AG09309 (cell line): ENCODE data around the gene AMN.
A peak's percentile ranks its signal among the peaks of the same experiment; 100 is the strongest.
"Not testable (repeated sequence)": the region's sequence is repeated elsewhere in the genome, so short reads cannot be mapped to it uniquely, and the experiment has no call there.

Source experiments
- DNase-seq: peaks from one replicate; pipeline ENCODE4 v3.0.0-alpha.2; 2010; ENCODE audit warnings: low read depth
- H3K4me3 ChIP-seq: 2 replicates; pipeline ENCODE4 v1.5.1; 2011; ENCODE audit warnings: mild to moderate bottlenecking, low read depth, low read length, moderate library complexity; ENCODE audit not compliant: control insufficient read depth
- TF ChIP-seq, protein P1 (sequence below): IDR thresholded peaks from 2 replicates; pipeline ENCODE4 v1.5.1; 2011; ENCODE audit warnings: mild to moderate bottlenecking, low read depth, low read length, inconsistent platforms; ENCODE audit not compliant: insufficient read depth, control insufficient read depth; ENCODE audit errors: missing control alignments

Gene AMN

DNA sequence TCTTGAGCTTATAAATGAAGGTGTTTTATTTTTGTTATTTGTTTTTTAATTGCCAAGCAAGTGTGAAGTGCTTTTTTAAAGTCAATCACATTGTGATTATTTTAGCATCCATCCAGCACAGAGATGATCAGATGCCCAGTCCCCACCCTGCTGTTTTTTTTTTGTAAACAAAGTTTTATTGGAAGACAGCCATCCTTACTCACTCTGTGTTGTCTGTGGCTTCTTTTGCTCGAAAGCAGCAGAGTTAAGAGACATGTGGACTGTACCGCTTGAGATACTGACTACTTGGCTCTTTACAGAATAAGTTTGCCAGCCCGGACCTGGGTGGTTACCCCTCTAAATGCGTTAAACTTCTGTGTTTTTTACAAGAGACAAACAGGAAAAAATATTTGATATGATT, 30.9 kb upstream of the AMN start:
- TF ChIP-seq, protein P1, sequence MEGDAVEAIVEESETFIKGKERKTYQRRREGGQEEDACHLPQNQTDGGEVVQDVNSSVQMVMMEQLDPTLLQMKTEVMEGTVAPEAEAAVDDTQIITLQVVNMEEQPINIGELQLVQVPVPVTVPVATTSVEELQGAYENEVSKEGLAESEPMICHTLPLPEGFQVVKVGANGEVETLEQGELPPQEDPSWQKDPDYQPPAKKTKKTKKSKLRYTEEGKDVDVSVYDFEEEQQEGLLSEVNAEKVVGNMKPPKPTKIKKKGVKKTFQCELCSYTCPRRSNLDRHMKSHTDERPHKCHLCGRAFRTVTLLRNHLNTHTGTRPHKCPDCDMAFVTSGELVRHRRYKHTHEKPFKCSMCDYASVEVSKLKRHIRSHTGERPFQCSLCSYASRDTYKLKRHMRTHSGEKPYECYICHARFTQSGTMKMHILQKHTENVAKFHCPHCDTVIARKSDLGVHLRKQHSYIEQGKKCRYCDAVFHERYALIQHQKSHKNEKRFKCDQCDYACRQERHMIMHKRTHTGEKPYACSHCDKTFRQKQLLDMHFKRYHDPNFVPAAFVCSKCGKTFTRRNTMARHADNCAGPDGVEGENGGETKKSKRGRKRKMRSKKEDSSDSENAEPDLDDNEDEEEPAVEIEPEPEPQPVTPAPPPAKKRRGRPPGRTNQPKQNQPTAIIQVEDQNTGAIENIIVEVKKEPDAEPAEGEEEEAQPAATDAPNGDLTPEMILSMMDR = no peak
- H3K4me3 ChIP-seq = no peak overlapping the region
- no peak for DNase-seq

DNA sequence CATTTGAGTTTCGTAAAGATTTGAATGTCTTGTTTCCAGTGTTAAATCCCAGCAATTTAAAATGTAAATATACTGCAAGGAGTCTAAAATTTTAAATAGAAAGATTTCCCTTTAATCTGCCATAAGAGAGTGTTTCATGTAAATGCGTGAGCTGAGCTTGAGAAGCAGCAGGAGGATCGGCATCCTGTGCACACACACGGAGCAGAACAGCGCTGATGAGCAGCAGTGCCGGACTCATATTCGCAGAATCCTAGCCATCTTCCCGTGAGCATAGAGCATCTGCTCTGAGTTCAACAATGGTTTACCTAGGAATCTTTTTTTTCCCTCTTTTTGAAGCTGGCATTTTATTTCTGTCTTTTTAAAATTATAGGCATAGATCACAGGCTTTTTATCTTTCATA, 29.8 kb upstream of the AMN start:
- DNase-seq = no peak
- TF ChIP-seq, protein P1 = no peak
- no peak overlapping the region for H3K4me3 ChIP-seq

DNA sequence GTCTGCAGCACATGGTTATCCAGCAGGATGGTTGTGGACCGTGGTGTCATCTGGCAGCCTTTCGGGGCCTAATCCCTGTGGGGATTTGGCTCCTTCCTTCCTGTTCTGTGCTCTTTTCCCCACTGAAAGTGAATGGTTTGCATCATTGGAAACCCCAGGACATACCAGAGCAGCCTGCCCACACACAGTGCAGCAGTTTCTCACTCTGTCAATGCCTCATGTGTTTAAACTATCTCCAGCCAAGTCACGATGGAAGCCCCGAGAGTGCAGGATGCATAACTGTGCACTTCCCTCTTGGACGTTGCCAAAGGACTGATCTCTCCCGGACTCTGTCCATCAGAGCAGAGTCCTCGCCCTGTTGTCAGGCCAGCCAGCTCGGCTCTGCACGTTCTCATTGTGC, 29.0 kb upstream of the AMN start:
- peak; percentile 73 for DNase-seq
- TF ChIP-seq, protein P1 = no peak
- no peak overlapping the region for H3K4me3 ChIP-seq

DNA sequence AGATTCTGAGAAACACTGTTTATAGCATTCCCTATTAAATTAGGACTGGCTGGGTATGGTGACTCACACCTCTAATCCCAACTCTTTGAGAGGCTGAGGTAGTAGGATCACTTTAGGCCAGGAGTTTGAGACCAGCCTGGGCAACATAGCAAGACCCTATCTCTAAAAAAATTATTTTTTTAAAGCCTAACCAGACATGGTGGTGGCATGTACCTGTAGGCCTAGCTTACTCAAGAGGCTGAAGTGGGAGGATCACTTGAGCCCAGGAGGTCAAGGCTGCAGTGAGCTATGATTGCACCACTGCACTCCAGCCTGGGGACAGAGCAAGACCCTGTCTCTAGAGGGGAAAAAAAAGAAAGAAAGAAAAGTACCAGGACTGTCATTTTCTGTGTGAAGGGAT, 25.7 kb upstream of the AMN start:
- not testable (repeated sequence) for DNase-seq, H3K4me3 ChIP-seq

DNA sequence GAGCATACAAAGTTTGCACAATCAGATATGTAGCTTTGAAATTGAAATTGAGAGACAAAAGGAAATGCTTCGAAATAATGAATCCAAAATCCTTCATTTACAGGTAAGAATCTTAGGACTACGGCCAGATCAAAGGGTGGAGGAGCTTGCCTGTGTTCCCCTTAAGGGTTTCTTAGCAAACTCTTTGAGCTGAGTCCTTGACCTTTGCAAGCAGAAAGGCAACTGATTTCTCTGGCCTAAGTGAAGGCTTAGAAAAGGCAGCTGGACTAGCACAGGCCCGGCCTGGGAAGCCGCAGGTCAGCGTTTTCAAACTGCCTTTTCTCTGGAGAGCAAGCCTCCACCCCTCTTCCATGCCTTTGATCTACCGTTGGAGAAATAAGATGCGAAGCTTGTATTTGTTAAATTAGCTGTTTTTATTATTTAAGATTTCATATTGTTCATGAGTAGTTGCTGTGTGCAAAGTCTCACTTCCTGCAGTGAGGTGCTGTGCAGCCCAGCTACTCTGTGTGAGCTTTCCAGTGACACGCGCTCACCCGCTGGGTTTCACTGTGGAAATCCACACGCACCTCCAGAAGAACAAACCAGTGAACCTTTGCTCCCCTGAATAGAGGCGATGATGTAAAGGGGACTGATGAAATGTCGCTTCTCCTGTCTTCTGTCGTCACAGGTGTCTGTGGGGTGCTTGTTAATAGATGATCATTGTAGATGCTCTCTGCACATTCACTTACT, 25.0 kb upstream of the AMN start:
- TF ChIP-seq, protein P1 = no peak
- no peak for DNase-seq
- no peak overlapping the region for H3K4me3 ChIP-seq

DNA sequence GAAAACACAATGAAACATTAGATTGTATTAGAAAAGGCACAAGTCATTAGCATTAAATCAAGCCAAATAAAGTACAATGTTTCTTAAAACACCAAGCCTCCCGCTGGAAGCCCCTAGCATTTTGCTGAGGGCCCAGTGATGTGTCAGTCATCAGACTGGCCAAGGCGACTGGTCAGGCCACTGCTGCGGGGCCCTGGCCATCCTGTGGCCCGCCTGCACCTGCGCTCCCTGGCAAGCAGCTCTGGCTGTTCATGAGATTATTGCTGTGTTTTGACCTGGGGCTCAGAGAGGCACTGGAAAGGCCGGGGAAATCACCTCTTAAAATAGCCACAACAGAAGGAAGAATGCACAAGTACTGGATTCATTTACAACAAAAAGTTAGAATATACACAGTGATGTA, 24.2 kb upstream of the AMN start:
- DNase-seq = no peak
- TF ChIP-seq, protein P1 = no peak

DNA sequence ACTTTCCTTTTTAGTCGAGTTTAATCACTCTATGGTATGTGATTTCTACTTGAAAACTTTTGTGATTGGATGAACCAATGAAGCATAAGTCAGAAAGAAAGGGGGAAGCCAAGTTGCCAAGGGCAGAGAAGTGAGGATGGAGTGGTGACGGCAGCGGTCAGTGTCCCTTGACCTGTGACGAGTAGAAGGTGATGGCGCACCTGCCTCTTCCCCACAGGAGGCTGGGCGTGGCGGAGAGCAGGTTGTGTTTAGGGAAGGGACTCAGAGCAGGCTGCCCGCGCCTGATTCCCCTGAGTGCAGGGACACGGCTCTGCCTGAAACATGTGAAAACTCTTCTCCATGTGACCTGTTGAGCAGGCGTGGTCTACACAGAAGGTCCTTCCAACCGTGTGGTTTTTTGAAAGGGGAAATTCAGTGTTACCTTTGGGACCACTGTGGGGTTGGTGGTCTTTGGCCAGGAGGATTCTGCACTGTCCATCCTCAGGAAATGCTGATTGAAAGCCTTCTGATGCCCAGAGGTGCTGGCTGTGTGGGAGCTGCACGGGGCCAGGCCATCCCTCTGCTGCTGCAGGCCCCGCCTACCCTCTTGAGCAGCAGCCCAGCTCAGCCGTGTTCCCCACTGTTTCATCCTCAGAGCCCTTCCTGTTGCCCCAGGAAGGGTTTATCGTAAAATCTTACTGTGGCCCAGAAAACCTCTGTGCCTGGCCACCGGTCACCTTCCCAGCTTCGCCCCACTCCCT, 23.5 kb upstream of the AMN start:
- no peak for DNase-seq
- no peak overlapping the region for H3K4me3 ChIP-seq
- TF ChIP-seq, protein P1 = no peak

More for the DNA sequence above, 24.2 kb upstream of the AMN start:
- H3K4me3 ChIP-seq = no peak overlapping the region
